GM19328 (cell line): ENCODE measurements around the gene ZBTB49.

Experiments
- ATAC-seq: cut with Tn5 transposase; IDR thresholded peaks from one replicate; pipeline ENCODE4 v1.9.1; 2021; ENCODE audit warnings: mild to moderate bottlenecking, moderate library complexity; ENCODE audit not compliant: unreplicated experiment

ZBTB49 gene

DNA sequence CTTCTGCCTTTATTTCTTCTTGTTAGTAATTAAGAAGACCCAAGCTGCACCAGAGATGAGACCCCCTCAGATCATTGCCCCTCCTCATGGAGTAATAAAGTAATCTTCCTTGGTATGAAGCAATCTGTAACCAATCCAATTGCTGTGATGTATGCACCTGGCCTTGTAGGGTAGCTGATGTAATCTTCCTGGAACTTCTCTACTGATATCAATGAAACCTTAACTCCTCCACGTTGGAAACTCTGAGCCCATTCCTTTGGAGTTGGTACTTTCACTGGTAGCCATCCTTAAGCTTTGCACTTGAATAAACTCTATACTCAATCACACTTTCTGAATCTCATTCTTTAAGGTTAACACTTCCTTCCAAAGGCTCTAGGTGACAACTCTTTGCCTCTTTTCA lies 65.3 kb downstream of the ZBTB49 start:
- ATAC-seq, result no peak

DNA sequence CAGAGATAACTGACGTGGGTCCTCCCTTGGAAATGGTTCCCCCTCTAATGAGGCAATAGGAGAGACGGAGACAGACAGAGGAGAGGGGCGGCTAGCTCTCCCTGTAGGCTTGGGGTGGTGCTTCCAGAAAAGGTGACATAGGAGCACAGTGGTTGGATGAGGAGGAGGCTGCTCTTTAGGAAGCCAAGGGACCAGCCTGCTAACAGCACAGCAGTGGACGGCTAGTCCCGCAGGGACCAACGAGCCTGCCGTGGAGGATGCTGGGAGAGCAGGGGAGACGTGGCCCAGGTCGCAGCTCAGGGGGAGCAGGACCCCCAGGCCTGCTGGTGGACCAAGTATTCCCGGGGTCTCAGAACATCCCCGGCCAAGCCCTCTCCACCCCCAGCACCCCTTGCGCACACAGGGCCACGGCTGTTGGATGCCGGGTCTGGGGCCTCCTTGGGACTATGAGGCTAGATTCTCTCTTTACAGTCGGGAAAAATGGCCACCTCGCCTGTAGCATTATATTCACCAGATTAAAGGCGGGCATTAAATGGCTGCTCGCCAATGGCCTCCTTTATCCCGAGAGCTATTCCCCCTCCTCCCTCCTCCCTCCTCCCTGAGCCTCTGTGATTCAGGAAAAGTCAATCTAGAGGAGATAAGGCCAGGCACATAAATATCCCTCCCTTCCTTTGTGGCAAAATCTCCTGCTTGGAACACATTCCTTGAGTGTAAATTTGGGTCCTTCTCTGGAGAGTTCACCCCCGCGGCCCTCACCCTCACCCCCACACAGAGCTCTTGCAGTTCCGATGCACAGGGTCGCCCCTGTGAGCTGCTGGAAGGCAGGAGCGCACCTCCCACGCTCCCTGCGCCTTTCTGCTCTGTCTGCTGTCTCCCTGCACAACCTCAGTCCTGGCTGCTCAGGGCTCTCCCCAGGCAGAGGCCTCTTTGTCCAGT lies 66.3 kb downstream of the ZBTB49 start:
- no peak for ATAC-seq

GRCh38 chr4:4358093-4358854 lies 68.2 kb downstream of the ZBTB49 start:
- ATAC-seq, result no peak

- no peak for ATAC-seq
Measured at GRCh38 chr4:4361883-4362282, 71.8 kb downstream of the ZBTB49 start.

- ATAC-seq, result no peak
Measured at GRCh38 chr4:4362991-4363697, 73.1 kb downstream of the ZBTB49 start.

DNA sequence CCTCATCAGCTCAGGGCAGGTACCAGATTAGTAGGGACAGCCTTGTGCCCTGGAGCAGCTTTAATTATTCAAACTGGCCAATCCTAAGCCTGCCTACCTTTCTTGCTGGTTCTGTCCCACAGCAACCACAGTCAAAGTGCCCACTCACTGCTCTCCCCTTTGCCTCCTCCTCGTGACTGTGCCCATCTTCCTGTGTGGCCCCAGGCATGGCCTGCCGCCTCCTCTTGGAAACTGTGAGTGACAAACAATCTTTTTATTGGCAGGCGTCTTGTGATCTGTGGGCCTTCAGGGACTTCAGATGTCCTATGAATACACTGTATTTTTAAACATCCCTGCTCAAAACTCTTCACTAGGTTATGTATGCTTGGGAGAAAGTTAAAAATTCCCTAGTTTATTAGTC lies 74.0 kb downstream of the ZBTB49 start:
- ATAC-seq, result no peak

- no peak for ATAC-seq
Measured at GRCh38 chr4:4364486-4365208, 74.6 kb downstream of the ZBTB49 start.

GRCh38 chr4:4368809-4369580 lies 78.9 kb downstream of the ZBTB49 start:
- ATAC-seq, result no peak
